ENCODE results near the gene RGL1. TPM values are rescaled to one million over a fixed set of nuclear protein-coding genes. Genes with fewer than 3 reads are reported as not detected.

The RGL1 gene
- total and polyA plus RNA-seq, 9 of the 15 experiments (the other 6 are each of a cell fraction or from before 2014, with no cell fraction given): under 0.01 to 0.07 (median 0.04) TPM

- H3K36me3 ChIP-seq (ENCODE audit: control insufficient read depth, insufficient read depth, low read length): no peaks in the 10 kb centered on the region
- H3K4me3 ChIP-seq: no peak overlapping the region
- FAIRE-seq (no peak), ATAC-seq (no peak), DNase-seq (ENCODE audit: extremely low read depth in 1 of 4, low spot score in 3 of 4) (no peak)
- no peaks in the 10 kb centered on the region for H3K79me2 ChIP-seq (ENCODE audit: control insufficient read depth, insufficient read depth, low read length)
- no peaks in the 10 kb centered on the region for H3K9me3 ChIP-seq (replicated peaks; ENCODE audit: control insufficient read depth, insufficient read depth, low read depth, low read length)
- no peaks in the 10 kb centered on the region for H3K9me1 ChIP-seq (ENCODE audit: control insufficient read depth, insufficient read depth, low read length)
- intact Hi-C loops (cut with micrococcal nuclease): no loop called here
- 0% methylated on average over 4 of the region's 4 CpGs for WGBS (ENCODE audit: insufficient coverage, low coverage, missing lambda C conversion rate)
- no peak overlapping the region for H3K4me2 ChIP-seq (ENCODE audit: insufficient read depth, low read length)
- H3K27ac ChIP-seq (ENCODE audit: extremely low read depth, low read depth, low read length): no peak overlapping the region
- CTCF ChIA-PET (ENCODE audit: low intra/inter-chr PET ratio): no interaction called here
- H3K4me1 ChIP-seq (replicated peaks in 1 of 2; ENCODE audit: control insufficient read depth in 2 of 2, insufficient read depth in 2 of 2, low read length in 2 of 2): no peaks in the 10 kb centered on the region
- H4K20me1 ChIP-seq (replicated peaks; ENCODE audit: control insufficient read depth, insufficient read depth, low read length): no peaks in the 10 kb centered on the region
- in situ Hi-C loops (cut with MboI): no loop called here
- H3K9ac ChIP-seq (ENCODE audit: insufficient read depth in 1 of 2, low read depth in 2 of 2, low read length in 2 of 2): no peak overlapping the region
- no TSS peak for BruUV-seq (replicated peaks)
- no peak overlapping the region for H2AFZ ChIP-seq (ENCODE audit: low read depth, low read length)
- H3K27me3 ChIP-seq (ENCODE audit: control insufficient read depth in 2 of 2, insufficient read depth in 2 of 2, low read length in 2 of 2): no peaks in the 10 kb centered on the region
- TF ChIP-seq TAL1 (IDR thresholded peaks at IDR 0.05): no peak
- TF ChIP-seq SMARCA4 (IDR thresholded peaks at IDR 0.05): no peak
- no peak for TF ChIP-seq CXXC5 (CRISPR knock-in tag; IDR thresholded peaks at IDR 0.05)
- no peak for TF ChIP-seq ZSCAN29 (IDR thresholded peaks at IDR 0.05)
- no peak for TF ChIP-seq CLOCK (CRISPR knock-in tag; IDR thresholded peaks at IDR 0.05; ENCODE audit: borderline replicate concordance)
- no peak for TF ChIP-seq RNF219 (CRISPR knock-in tag; IDR thresholded peaks at IDR 0.05)
- no peak for TF ChIP-seq IRF2 (CRISPR knock-in tag; IDR thresholded peaks at IDR 0.05)
- TF ChIP-seq ZBTB7A (IDR thresholded peaks at IDR 0.05; ENCODE audit: borderline replicate concordance, control insufficient read depth, low read depth, low read length): no peak
- POLR2A ChIA-PET: no interaction called here
These were observed 47.9 kb upstream of the RGL1 start for GRCh38 chr1:183757061-183757460.

All from K562 (cell line).